Right lobe of liver (tissue), 4 donors: ENCODE measurements around the gene ANOS1.

Source experiments
- CTCF ChIP-seq, 4 donors: fragments of 200-600 bp in 3 of 4; fragments of 450-650 bp in 1 of 4; IDR thresholded peaks; one replicate each; pipeline versions ENCODE4 v1.5.1 to v1.8.0; 2016 to 2022; ENCODE audit warnings: antibody characterized with exemption in 4 of 4, mild to moderate bottlenecking in 2 of 4
- POLR2A ChIP-seq: fragments of 450-650 bp; IDR thresholded peaks from one replicate; pipeline ENCODE4 v1.6.1; 2017; ENCODE audit warnings: antibody characterized with exemption, mild to moderate bottlenecking
- donor health status: DM: no; HTN: no; CAD: no.
- donor health status: DM: no; HTN: no; CAD: no.
- donor health status: DM: no; HTN: yes; CAD: no.

- TF ChIP-seq CTCF (IDR thresholded peaks at IDR 0.05) (no peak), POLR2A (no peak)
Measured at GRCh38 chrX:8689473-8689872, 42.5 kb downstream of the ANOS1 start.
